GM12874 (cell line): ENCODE measurements around the gene ZNF595.

ENCODE experiments used
- CTCF ChIP-seq: IDR thresholded peaks from 2 replicates; pipeline ENCODE4 v1.5.1; 2011; ENCODE audit warnings: low read depth, mild to moderate bottlenecking, control low read depth, low read length, moderate library complexity; ENCODE audit not compliant: insufficient read depth

The ZNF595 gene

GRCh38 chr4:107444-108429 is 54.6 kb downstream of the ZNF595 start:
- no peak for TF ChIP-seq CTCF

GRCh38 chr4:112771-113170 is 59.6 kb downstream of the ZNF595 start:
- TF ChIP-seq CTCF, result no peak

GRCh38 chr4:113732-114131 is 60.6 kb downstream of the ZNF595 start:
- TF ChIP-seq CTCF, result no peak

- TF ChIP-seq CTCF, result no peak
Measured at GRCh38 chr4:114149-114548, 61.0 kb downstream of the ZNF595 start.

- TF ChIP-seq CTCF, result no peak
Measured at GRCh38 chr4:116499-116898, 63.4 kb downstream of the ZNF595 start.

GRCh38 chr4:120616-121015 is 67.5 kb downstream of the ZNF595 start:
- TF ChIP-seq CTCF, result no peak

- TF ChIP-seq CTCF, result no peak
Measured at GRCh38 chr4:121408-122084, 68.4 kb downstream of the ZNF595 start.
